ENCODE results near the gene RUNX2.

Gene RUNX2

GRCh38 chr6:45436544-45437438, 108.7 kb downstream of the RUNX2 start:
- no peak for DNase-seq

- no peak for DNase-seq
Observed at GRCh38 chr6:45437439-45437815, 109.3 kb downstream of the RUNX2 start.

DNA sequence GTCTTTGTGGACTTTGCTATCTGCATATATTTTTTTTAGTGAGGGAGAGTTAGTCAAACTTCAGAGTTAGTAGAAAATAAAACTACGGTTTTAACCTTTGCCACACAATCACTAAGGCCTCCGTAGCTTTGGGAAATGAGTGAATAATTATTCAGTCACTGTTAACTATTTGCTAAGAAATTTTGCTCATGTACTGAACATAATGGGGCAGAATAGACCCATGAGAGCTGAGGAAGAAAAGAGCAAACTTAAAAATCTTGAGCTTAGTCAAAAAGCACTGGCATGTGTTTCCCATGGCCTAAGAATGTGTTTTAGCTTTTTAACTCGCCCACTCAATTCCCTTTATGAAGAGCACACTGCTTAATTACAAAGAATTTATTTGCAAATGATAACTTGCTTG, 110.0 kb downstream of the RUNX2 start:
- DNase-seq, result no peak

DNA sequence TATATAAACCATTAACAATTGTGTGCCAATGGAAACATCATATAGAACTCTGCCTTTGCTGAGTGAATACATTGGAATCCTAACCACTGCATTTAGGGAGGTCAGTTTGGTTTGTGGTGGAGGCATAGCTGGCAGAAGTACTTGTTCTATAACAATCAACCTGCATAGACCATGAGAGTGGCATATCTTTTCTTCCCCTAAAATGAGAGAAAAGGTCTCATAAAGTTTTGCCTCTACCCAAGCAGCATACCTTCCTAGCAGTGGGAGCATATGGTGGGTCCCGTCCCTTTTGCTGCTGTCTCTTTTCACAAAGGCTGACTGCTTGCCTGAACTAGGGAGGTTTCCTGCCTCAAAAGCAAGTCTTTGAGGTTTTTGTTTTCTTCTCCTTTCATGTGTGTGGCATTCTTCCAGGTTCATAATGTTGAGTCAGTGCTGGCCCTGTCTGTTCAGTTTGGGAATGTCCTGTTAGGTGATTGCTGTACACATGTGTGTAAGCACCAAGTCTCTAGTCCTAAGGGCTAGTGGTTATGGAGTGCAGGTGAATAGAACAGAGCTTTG, 110.8 kb downstream of the RUNX2 start:
- no peak for DNase-seq

DNA sequence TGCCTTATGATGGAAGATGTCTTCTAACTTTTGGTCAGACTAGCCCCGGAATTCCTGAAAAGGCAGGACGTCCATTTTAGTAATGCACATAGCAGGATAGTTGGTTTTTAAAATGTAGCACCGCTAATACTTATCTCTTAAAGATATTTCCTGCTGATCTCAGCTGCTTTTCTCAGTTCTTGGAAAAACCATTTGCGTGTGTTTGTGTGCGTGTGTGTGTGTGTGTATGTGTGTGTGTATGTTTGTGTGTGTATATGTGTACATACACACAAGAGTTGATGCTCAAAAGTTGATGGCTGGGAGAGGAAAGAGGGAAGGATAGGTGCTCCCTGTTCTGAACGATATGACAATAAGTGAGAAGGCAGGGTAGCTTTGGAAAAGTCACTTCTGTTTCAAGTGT, 111.3 kb downstream of the RUNX2 start:
- DNase-seq, result no peak

DNA sequence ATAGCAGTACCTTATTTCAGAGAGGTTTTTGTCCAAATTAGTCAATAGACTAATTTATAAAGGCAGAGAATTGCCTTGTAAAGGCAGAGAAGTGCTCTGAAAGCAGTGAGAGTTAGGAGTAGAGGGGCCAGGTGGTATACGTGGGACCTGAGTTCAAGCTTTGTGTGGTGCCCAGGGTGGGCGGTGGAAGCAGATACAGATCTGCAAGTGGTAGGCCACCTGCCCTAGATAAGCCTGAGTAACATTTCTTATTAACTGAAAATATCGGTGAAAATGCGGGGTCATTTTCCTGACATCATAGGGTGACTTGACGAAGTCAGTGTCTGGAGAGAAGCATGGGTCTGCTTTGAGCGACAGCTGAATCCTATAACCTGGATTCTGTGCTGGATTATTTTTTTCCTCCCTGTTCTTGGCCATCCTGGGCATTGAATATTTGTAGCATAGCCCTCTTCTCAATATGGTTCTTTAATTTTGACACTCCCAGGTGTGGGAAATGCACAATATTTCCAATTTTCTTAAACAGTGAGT, 111.8 kb downstream of the RUNX2 start:
- DNase-seq, result no peak

GRCh38 chr6:45441851-45442453, 113.8 kb downstream of the RUNX2 start:
- no peak for DNase-seq

DNA sequence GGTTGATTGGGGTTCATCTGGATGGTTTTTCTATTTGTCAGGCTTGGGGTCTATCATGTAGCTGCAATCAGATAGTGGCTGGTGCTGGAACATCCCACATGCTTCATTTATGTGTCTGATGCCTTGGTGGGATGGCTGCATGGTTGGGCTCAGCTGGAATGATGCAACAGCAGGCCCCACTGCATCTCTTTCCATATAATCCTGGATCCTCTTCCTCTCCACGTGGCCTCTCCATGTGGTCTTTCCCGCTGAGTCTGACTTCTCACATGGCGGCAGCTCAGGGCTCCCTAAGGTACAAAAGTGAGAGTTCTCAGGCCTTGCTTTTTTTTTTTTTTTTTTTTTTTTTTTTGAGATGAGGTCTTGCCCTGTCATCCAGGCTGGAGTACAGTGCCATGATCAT, 114.6 kb downstream of the RUNX2 start:
- DNase-seq, result no peak

- no peak for DNase-seq
Observed at GRCh38 chr6:45445364-45445748, 117.2 kb downstream of the RUNX2 start.

DNA sequence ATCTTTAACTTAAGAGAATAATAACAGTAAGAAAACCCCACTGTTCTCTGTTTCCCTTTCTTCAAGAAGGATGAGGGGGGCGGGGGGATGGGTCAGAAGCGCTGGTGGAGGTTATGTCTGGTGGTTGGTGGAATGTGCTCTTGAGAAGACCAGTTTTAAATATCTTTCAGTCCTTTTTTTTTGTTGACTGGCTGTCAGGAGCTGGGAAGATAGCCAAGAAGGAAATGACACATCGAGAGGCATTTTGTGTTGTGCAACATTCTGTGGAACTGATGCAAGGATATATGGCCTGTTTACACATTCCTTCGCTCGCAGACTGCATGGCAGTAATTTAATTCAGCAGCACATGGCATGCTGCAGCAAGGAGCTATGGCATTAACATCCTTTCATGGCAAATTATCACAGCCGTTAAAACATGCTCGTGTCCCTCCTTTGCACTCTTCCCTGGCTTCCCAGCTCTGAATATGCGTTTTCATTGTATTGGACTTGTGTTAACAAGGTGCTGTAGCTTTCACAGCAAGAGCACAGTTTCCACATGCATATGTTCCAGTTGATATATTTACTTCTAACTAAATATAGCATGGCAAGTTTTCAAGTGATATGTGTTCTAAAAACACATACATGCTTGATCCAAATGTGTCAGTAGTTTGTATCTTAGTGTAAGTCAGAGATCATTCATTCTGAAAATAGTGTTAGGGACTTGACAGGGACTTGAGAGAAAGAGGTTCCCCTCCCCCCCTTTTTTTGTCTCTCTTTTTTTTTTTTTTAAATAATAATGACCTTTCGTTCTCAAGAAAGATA, 117.8 kb downstream of the RUNX2 start:
- peak in 1 of 2 experiments; percentile 44 for DNase-seq

- no peak for DNase-seq
Observed at GRCh38 chr6:45447005-45447404, 118.9 kb downstream of the RUNX2 start.

DNA sequence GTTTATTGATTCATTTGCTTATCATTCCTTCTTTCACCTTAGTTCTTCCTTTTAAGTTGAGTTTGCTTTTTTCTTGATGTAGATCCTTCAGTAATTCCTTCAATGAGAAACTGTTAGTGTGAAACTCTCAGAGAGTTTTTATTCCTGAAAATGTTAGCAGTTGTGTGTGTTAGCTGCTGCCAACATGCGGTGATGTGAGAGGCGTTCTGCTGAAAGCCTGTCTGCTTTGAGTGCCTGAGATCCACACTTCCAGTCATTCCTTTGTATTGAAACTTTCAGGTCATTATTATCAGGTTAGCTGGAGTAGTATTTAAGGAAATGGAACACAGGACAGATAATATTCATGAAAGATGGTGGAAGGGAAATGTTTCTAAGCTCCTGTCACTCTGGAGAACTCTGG, 119.6 kb downstream of the RUNX2 start:
- no peak for DNase-seq

DNA sequence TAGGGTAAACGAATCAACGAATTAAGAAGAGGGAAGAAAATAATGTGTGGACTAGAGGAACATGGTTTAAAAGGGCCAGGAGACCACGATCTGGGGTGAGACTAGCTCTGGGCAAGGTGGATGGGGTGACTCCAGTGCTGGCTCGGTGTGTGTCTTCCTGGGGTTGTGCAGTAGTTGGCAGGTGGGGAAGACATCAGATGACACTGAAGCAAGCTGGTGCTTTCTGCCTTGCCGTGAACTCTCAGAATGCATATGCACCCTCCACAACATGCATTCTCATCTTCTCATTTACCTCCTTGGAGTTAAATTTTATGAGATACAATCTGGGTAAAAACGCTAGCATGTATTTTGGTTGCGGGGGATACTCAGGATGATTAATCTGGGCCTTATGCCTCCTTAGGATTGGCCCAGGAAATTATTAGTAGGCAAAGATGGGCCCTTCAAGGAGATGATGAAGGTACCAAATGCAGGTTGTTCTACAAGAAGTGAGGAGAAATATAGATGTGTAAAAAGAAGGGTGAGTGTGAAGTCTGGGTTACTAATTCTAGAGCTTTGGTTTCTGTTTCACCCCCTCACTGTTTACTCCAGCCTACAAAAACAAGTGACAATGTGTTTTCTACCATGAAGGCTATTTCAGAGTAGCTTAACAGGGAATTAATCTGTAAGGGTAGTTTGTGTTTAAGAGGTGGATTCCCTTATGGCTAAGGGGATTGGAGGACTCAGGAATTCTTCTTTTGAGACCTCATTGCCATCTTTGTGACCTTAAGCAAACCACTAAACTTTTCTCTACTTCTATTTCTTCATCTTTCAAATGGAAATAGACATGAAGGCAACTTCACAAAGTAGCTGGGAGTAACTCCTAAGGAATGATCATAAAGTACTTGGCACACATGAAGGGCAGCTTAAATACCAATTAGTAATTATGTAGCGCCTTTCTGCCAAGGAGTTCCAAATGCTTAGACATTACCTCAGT, 120.6 kb downstream of the RUNX2 start:
- DNase-seq, result no peak

- DNase-seq, result no peak
Observed at GRCh38 chr6:45450132-45450531, 122.0 kb downstream of the RUNX2 start.

GRCh38 chr6:45450831-45451230, 122.7 kb downstream of the RUNX2 start:
- DNase-seq, result no peak

GRCh38 chr6:45454008-45454911, 126.1 kb downstream of the RUNX2 start:
- DNase-seq, result no peak

DNA sequence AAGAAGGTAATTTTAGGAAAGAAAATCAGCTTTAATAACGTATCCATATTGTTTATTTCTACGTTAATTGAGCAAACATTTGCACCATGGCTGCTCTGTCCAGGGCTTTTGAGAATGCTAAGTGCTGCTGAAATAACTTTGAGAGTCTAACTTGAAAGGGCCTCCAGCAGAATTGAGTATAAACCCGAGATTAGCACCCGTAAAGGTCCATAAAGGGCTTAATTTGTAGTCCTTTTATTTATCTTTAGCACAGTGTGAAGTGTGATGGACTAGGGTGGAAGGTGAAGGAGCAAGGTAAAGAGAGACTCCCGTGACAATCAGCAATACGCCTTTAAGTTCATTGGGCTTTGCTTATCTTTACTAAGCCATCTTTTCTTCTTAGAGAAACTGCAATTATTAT, 127.3 kb downstream of the RUNX2 start:
- no peak for DNase-seq

DNA sequence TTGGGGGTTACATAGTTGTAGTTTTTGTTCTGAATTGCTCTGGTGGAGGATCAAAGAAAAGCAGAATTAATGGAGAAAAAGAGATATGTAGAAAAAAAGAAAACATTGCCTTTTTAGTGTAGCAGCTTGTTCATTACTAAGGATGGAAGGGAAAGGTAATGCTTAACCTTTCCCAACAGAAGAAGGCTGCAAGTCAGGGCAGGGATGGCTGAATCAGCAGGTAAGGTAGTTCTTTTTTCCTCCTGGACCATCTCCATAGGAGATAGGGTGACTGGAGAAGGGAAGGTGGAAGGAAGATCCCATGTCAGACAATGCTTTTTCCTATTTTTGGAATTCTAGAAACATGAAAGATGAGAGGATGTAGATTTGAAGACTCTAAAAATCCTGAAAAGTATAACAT, 129.0 kb downstream of the RUNX2 start:
- DNase-seq, result no peak

- no peak for DNase-seq
Observed at GRCh38 chr6:45458672-45459071, 130.5 kb downstream of the RUNX2 start.

DNA sequence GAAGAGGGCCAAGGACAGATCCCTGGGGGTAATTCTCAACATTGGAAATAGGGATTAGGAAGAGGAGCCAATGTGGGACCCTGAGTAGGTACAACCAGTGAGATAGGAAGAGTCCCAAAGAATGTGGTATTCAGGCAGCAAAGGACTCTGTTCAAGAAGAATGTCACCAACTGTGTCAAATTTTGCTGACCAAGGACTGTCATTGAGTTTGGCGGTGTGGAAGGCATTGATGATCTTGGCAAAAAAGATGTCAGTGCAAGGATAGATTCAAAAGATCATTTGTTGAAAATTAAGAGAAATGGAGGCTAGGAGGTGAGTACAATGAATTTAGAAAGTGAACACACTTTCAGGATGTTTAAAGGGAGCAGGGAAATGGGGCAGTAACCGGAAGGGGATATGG, 132.0 kb downstream of the RUNX2 start:
- no peak for DNase-seq

- DNase-seq, result no peak
Observed at GRCh38 chr6:45461486-45461885, 133.4 kb downstream of the RUNX2 start.
